ENCODE data around the gene SHMT2.

SHMT2 gene

GRCh38 chr12:57232156-57232756 is 2.7 kb downstream of the SHMT2 start:
- DNase-seq (ENCODE audit: low read depth) = no peak
- H3K4me3 ChIP-seq (ENCODE audit: low read depth, low read length) = no peak overlapping the region
- TF ChIP-seq CTCF (IDR thresholded peaks at IDR 0.05; ENCODE audit: insufficient read depth, low read depth, low read length, missing control alignments) = no peak

GRCh38 chr12:57233357-57234232 is 4.1 kb downstream of the SHMT2 start:
- no peak overlapping the region for H3K4me3 ChIP-seq (ENCODE audit: low read depth, low read length)
- DNase-seq (ENCODE audit: low read depth) = no peak
- no peak for TF ChIP-seq CTCF (IDR thresholded peaks at IDR 0.05; ENCODE audit: insufficient read depth, low read depth, low read length, missing control alignments)

- no peak for TF ChIP-seq CTCF (IDR thresholded peaks at IDR 0.05; ENCODE audit: insufficient read depth, low read depth, low read length, missing control alignments)
- no peak for DNase-seq (ENCODE audit: low read depth)
- H3K4me3 ChIP-seq (ENCODE audit: low read depth, low read length) = no peak overlapping the region
Measured at GRCh38 chr12:57234233-57234570, 4.7 kb downstream of the SHMT2 start.

- no peak overlapping the region for H3K4me3 ChIP-seq (ENCODE audit: low read depth, low read length)
- DNase-seq (ENCODE audit: low read depth) = no peak
- TF ChIP-seq CTCF (IDR thresholded peaks at IDR 0.05; ENCODE audit: insufficient read depth, low read depth, low read length, missing control alignments) = no peak
Measured at GRCh38 chr12:57234571-57235016, 5.1 kb downstream of the SHMT2 start.

GRCh38 chr12:57235017-57235727 is 5.7 kb downstream of the SHMT2 start:
- no peak for TF ChIP-seq CTCF (IDR thresholded peaks at IDR 0.05; ENCODE audit: insufficient read depth, low read depth, low read length, missing control alignments)
- DNase-seq (ENCODE audit: low read depth) = no peak
- H3K4me3 ChIP-seq (ENCODE audit: low read depth, low read length) = no peak overlapping the region

GRCh38 chr12:57235728-57236131 is 6.2 kb downstream of the SHMT2 start:
- DNase-seq (ENCODE audit: low read depth) = no peak
- H3K4me3 ChIP-seq (ENCODE audit: low read depth, low read length) = no peak overlapping the region
- TF ChIP-seq CTCF (IDR thresholded peaks at IDR 0.05; ENCODE audit: insufficient read depth, low read depth, low read length, missing control alignments) = no peak
